ENCODE measurements around the gene F12.
"Not testable (repeated sequence)": the region's sequence is repeated elsewhere in the genome, so short reads cannot be mapped to it uniquely, and the experiment has no call there.

F12 gene

DNA sequence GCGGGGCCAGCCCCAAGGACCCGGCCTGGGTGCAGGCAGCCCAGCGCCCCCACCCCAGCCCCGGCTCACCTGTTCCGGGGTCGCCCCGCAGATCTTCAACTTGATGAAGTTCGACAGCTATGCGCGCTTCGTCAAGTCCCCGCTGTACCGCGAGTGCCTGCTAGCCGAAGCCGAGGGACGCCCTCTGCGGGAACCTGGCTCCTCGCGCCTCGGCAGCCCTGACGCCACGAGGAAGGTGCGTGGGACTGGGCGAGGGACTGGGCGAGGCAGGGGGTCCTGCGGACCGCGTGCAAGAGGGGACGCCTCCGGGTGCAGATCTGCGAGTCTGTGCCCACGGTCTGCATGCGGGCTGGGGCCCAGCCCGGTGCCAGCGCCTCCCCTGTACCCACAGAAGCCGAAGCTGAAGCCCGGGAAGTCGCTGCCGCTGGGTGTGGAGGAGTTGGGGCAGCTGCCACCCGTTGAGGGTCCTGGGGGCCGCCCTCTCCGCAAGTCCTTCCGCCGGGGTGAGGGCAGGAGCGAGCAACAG is 42.0 kb downstream of the F12 start:
- Histone ChIP-seq H3K4me3 (ENCODE audit: low read length) (peak overlapping the region; percentile 63), H3K4me1 (ENCODE audit: control insufficient read depth, low read depth, low read length) (peaks cover 28% of the 10 kb centered on the region), H3K27me3 (ENCODE audit: control insufficient read depth, insufficient read depth, low read length) (peaks cover 17% of the 10 kb centered on the region), H3K9ac (ENCODE audit: low read length) (no peak overlapping the region), H3K36me3 (ENCODE audit: control insufficient read depth, low read depth, low read length) (no peaks in the 10 kb centered on the region), H3K9me3 (ENCODE audit: control insufficient read depth, low read depth, low read length) (no peaks in the 10 kb centered on the region), H3K27ac (ENCODE audit: low read length) (no peak overlapping the region)

- Histone ChIP-seq H3K27ac (ENCODE audit: low read length) (peak overlapping the region; percentile 81), H3K4me3 (ENCODE audit: low read length) (peak overlapping the region; percentile 63), H3K4me1 (ENCODE audit: control insufficient read depth, low read depth, low read length) (peaks cover 33% of the 10 kb centered on the region)
Observed at GRCh38 chr5:177366528-177367322, 42.6 kb downstream of the F12 start.

GRCh38 chr5:177365845-177366527 is 43.4 kb downstream of the F12 start:
- H3K9me3 ChIP-seq (ENCODE audit: control insufficient read depth, low read depth, low read length) = no peaks in the 10 kb centered on the region
- H3K27ac ChIP-seq (ENCODE audit: low read length) = peak overlapping the region; percentile 81
- peaks cover 21% of the 10 kb centered on the region for H3K27me3 ChIP-seq (ENCODE audit: control insufficient read depth, insufficient read depth, low read length)
- H3K4me1 ChIP-seq (ENCODE audit: control insufficient read depth, low read depth, low read length) = peaks cover 29% of the 10 kb centered on the region
- no peaks in the 10 kb centered on the region for H3K36me3 ChIP-seq (ENCODE audit: control insufficient read depth, low read depth, low read length)
- H3K4me3 ChIP-seq (ENCODE audit: low read length) = peak overlapping the region; percentile 63
- H3K9ac ChIP-seq (ENCODE audit: low read length) = peak overlapping the region; percentile 78

More at GRCh38 chr5:177366528-177367322, 42.6 kb downstream of the F12 start:
- Histone ChIP-seq H3K9me3 (ENCODE audit: control insufficient read depth, low read depth, low read length) (no peaks in the 10 kb centered on the region), H3K9ac (ENCODE audit: low read length) (peak overlapping the region; percentile 78), H3K27me3 (ENCODE audit: control insufficient read depth, insufficient read depth, low read length) (peaks cover 21% of the 10 kb centered on the region), H3K36me3 (ENCODE audit: control insufficient read depth, low read depth, low read length) (no peaks in the 10 kb centered on the region)

- H3K27me3 ChIP-seq (ENCODE audit: control insufficient read depth, insufficient read depth, low read length) = peaks cover 21% of the 10 kb centered on the region
- H3K27ac ChIP-seq (ENCODE audit: low read length) = no peak overlapping the region
- no peak overlapping the region for H3K9ac ChIP-seq (ENCODE audit: low read length)
- peaks cover 25% of the 10 kb centered on the region for H3K4me1 ChIP-seq (ENCODE audit: control insufficient read depth, low read depth, low read length)
- no peak overlapping the region for H3K4me3 ChIP-seq (ENCODE audit: low read length)
- H3K9me3 ChIP-seq (ENCODE audit: control insufficient read depth, low read depth, low read length) = no peaks in the 10 kb centered on the region
- H3K36me3 ChIP-seq (ENCODE audit: control insufficient read depth, low read depth, low read length) = no peaks in the 10 kb centered on the region
Observed at GRCh38 chr5:177364159-177364962, 45.0 kb downstream of the F12 start.

DNA sequence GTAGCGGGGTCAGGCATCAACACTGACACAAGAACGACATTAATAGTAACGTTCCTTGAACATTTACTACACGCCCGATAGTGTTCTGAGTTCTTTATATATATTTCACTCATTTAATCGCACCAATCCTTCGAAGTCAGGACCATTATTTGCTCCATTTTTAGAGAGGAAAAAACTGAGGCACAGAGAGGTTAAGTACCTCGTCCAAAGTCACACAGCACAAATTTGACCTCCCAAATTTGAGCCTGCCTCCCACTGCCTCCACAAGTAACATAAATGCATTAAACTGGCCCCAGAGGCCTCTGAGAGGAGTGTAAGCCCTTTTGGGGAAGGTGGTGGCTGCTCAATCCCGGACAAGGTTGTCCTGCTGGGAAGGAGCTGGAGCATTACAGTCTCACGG is 45.8 kb downstream of the F12 start:
- Histone ChIP-seq H3K36me3 (ENCODE audit: control insufficient read depth, low read depth, low read length) (no peaks in the 10 kb centered on the region), H3K9ac (ENCODE audit: low read length) (no peak overlapping the region), H3K9me3 (ENCODE audit: control insufficient read depth, low read depth, low read length) (no peaks in the 10 kb centered on the region), H3K27me3 (ENCODE audit: control insufficient read depth, insufficient read depth, low read length) (peaks cover 19% of the 10 kb centered on the region), H3K4me1 (ENCODE audit: control insufficient read depth, low read depth, low read length) (peaks cover 25% of the 10 kb centered on the region), H3K4me3 (ENCODE audit: low read length) (peak overlapping the region; percentile 63), H3K27ac (ENCODE audit: low read length) (no peak overlapping the region)

DNA sequence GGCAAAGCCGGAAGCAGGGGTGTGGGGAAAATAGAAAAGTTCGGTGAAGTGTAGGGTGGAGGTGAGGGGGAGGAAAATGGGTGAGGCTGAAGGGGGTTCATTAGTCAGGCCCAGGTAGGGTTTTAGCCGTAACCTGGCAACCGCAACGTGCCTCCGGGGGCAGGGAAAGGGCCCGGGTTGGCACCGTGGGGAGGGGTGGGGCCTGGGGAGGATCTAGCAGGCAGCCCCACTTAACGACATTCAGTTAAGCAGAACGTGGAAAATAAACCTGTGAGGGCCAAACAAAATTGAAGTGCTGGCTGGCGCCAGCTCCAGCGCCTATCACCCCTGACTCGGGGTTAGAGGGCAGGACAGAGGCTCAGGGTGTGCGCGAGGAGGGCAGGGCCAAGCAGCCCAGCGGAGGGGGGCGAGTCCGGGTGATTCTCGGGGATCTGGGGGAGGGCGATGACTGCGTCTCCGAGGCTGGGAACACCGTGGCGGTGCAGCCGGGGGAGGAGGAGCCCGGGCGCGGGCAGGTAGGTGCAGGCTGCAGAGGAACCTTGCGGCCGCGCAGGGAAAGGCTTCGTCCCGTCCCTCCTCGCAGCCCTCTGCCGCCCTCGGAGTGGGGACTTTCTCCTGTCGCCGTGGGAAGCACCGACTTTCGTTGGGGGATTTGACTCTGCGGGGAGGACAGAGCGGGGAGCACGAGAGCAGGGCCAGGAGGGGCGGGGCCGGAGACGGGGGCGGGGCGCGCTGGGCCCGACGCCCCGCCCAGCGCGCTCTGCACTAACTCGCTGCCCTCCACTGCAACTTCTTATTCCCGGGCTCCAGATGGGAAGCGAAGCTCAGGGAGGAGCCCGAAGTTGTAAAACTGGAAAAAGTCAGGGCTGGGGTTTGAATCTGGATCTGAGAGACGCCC is 46.5 kb downstream of the F12 start:
- Histone ChIP-seq H3K9me3 (ENCODE audit: control insufficient read depth, low read depth, low read length) (no peaks in the 10 kb centered on the region), H3K9ac (ENCODE audit: low read length) (peak overlapping the region; percentile 41), H3K4me3 (ENCODE audit: low read length) (peak overlapping the region; percentile 63), H3K27ac (ENCODE audit: low read length) (no peak overlapping the region), H3K27me3 (ENCODE audit: control insufficient read depth, insufficient read depth, low read length) (peaks cover 12% of the 10 kb centered on the region), H3K4me1 (ENCODE audit: control insufficient read depth, low read depth, low read length) (peaks cover 25% of the 10 kb centered on the region), H3K36me3 (ENCODE audit: control insufficient read depth, low read depth, low read length) (no peaks in the 10 kb centered on the region)

DNA sequence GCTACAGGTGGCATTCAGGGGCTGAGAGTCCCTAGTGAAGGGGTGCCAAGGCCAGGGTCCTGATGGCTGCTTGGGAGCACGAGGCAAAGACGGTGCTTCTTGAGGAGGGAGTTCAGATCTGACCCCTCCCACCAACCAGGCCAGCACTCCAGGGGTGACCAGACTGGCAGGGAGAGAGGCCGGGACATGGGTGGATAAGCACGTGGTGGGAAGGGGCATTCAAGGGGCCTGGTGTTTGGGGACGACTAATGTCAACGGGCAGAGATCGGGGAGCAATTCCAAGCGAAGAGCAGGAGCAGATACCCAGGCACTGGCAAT is 47.1 kb downstream of the F12 start:
- no peak overlapping the region for H3K27ac ChIP-seq (ENCODE audit: low read length)
- no peaks in the 10 kb centered on the region for H3K36me3 ChIP-seq (ENCODE audit: control insufficient read depth, low read depth, low read length)
- peak overlapping the region; percentile 63 for H3K4me3 ChIP-seq (ENCODE audit: low read length)
- no peaks in the 10 kb centered on the region for H3K9me3 ChIP-seq (ENCODE audit: control insufficient read depth, low read depth, low read length)
- H3K9ac ChIP-seq (ENCODE audit: low read length) = peak overlapping the region; percentile 41
- H3K4me1 ChIP-seq (ENCODE audit: control insufficient read depth, low read depth, low read length) = peaks cover 25% of the 10 kb centered on the region
- H3K27me3 ChIP-seq (ENCODE audit: control insufficient read depth, insufficient read depth, low read length) = peaks cover 6% of the 10 kb centered on the region

GRCh38 chr5:177361418-177362291 is 47.7 kb downstream of the F12 start:
- Histone ChIP-seq H3K27ac (ENCODE audit: low read length) (no peak overlapping the region), H3K4me3 (ENCODE audit: low read length) (no peak overlapping the region), H3K4me1 (ENCODE audit: control insufficient read depth, low read depth, low read length) (peaks cover 25% of the 10 kb centered on the region), H3K36me3 (ENCODE audit: control insufficient read depth, low read depth, low read length) (no peaks in the 10 kb centered on the region), H3K9me3 (ENCODE audit: control insufficient read depth, low read depth, low read length) (no peaks in the 10 kb centered on the region), H3K9ac (ENCODE audit: low read length) (no peak overlapping the region), H3K27me3 (ENCODE audit: control insufficient read depth, insufficient read depth, low read length) (peaks cover 6% of the 10 kb centered on the region)

GRCh38 chr5:177360740-177361139 is 48.6 kb downstream of the F12 start:
- not testable (repeated sequence) for H3K27me3 ChIP-seq (ENCODE audit: control insufficient read depth, insufficient read depth, low read length); H3K27ac ChIP-seq (ENCODE audit: low read length); H3K36me3 ChIP-seq (ENCODE audit: control insufficient read depth, low read depth, low read length); H3K9me3 ChIP-seq (ENCODE audit: control insufficient read depth, low read depth, low read length); H3K9ac ChIP-seq (ENCODE audit: low read length); H3K4me3 ChIP-seq (ENCODE audit: low read length)
- H3K4me1 ChIP-seq (ENCODE audit: control insufficient read depth, low read depth, low read length) = peaks cover 17% of the 10 kb centered on the region

- Histone ChIP-seq H3K27me3 (ENCODE audit: control insufficient read depth, insufficient read depth, low read length) (peaks cover 6% of the 10 kb centered on the region), H3K27ac (ENCODE audit: low read length) (no peak overlapping the region), H3K36me3 (ENCODE audit: control insufficient read depth, low read depth, low read length) (no peaks in the 10 kb centered on the region), H3K9me3 (ENCODE audit: control insufficient read depth, low read depth, low read length) (no peaks in the 10 kb centered on the region), H3K4me3 (ENCODE audit: low read length) (no peak overlapping the region), H3K4me1 (ENCODE audit: control insufficient read depth, low read depth, low read length) (peaks cover 13% of the 10 kb centered on the region), H3K9ac (ENCODE audit: low read length) (no peak overlapping the region)
Observed at GRCh38 chr5:177359860-177360259, 49.5 kb downstream of the F12 start.

Measured in iPS-18a (cell line).